ENCODE data around the gene DBP.

DNA sequence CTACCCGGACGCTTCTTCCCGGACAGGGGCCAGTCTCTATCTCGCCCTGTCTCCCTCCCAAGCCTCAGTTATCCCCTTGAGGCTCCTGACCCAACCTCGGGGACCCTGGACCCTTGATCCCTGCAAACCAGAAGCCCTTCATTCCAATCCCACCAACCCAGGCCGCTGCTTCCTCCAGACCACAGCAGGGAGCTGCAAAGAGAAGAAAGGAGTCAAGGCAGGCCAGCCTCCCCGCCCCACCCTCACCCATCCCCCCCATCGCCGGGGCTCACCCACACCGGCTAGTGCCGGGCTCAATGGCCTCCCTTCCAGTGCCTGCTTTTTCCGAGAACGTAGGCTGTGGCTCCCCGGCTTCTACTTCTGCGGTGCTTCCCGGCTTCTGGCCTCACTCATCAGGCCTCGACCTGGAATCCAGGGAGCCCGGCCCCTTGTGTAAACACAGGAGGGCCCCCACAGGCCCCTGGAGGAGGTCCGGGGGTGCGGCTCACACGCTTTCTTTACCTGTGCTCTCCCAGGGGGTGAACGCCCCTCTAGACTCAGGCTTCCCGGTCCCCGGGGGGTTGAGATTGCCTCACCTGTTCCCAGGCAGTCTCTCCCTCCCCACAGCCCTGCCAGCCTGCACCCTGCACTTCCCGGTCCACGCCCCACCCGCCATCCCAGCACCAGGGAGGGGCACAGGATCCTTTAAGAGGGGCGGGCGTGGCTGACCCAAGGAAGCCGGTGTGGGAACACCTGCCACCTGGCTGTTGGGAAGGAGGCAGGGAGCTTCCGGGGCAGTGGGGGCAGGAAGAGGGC lies 22.5 kb downstream of the DBP start, which contains the start of gene FAM83E:
- TF ChIP-seq POLR2AphosphoS5 (IDR thresholded peaks at IDR 0.05; ENCODE audit: low read depth, low read length) (peak; percentile 31; the same call in 1 of the 2 replicates), TAF1 (IDR thresholded peaks at IDR 0.05; ENCODE audit: borderline replicate concordance, insufficient read depth, low read length) (no peak)
- TF ChIP-seq, protein P1, sequence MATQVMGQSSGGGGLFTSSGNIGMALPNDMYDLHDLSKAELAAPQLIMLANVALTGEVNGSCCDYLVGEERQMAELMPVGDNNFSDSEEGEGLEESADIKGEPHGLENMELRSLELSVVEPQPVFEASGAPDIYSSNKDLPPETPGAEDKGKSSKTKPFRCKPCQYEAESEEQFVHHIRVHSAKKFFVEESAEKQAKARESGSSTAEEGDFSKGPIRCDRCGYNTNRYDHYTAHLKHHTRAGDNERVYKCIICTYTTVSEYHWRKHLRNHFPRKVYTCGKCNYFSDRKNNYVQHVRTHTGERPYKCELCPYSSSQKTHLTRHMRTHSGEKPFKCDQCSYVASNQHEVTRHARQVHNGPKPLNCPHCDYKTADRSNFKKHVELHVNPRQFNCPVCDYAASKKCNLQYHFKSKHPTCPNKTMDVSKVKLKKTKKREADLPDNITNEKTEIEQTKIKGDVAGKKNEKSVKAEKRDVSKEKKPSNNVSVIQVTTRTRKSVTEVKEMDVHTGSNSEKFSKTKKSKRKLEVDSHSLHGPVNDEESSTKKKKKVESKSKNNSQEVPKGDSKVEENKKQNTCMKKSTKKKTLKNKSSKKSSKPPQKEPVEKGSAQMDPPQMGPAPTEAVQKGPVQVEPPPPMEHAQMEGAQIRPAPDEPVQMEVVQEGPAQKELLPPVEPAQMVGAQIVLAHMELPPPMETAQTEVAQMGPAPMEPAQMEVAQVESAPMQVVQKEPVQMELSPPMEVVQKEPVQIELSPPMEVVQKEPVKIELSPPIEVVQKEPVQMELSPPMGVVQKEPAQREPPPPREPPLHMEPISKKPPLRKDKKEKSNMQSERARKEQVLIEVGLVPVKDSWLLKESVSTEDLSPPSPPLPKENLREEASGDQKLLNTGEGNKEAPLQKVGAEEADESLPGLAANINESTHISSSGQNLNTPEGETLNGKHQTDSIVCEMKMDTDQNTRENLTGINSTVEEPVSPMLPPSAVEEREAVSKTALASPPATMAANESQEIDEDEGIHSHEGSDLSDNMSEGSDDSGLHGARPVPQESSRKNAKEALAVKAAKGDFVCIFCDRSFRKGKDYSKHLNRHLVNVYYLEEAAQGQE (IDR thresholded peaks at IDR 0.05; ENCODE audit: insufficient read depth in 1 of 2, low read depth in 2 of 2, low read length in 2 of 2): no peak
